ENCODE results near the gene KIF1A. TPM values are rescaled to one million over a fixed set of nuclear protein-coding genes. Genes with fewer than 3 reads are reported as not detected.

The KIF1A gene
- polyA plus RNA-seq, 1 donor from 2014 or later: 63.4 TPM

DNA sequence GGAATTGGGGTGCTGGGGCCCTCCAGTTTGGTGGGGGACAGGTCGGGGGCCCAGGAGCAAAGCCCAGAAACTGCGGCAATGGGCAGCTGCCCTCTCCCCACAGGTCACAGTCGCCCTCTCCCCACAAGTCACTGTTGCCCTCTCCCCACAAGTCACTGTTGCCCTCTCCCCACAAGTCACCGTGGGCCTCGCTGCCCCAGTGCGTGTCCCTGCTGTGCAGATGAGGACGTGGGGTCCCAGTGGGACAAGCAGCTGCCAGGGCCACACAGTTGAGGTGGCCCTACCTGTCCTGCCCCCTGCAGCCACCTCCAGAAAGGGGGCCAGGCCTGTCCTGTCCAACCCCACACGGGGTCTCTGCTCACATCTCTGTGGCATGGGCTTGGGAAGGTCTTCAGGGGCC is 35.7 kb upstream of the KIF1A start:
- no peak overlapping the region for H3K9ac ChIP-seq (ENCODE audit: low read length)
- H2AFZ ChIP-seq (ENCODE audit: low read depth, low read length): no peak overlapping the region
- H3K36me3 ChIP-seq (ENCODE audit: insufficient read depth, low read length): no peaks in the 10 kb centered on the region
- no peaks in the 10 kb centered on the region for H3K27me3 ChIP-seq (ENCODE audit: insufficient read depth, low read depth, low read length)
- no peaks in the 10 kb centered on the region for H3K79me2 ChIP-seq (replicated peaks; ENCODE audit: insufficient read depth, low read length)
- TF ChIP-seq TAF1 (IDR thresholded peaks at IDR 0.05; ENCODE audit: low read depth) (no peak), RAD21 (conservative IDR thresholded peaks at IDR 0.05) (no peak)
- TF ChIP-seq, protein P1, sequence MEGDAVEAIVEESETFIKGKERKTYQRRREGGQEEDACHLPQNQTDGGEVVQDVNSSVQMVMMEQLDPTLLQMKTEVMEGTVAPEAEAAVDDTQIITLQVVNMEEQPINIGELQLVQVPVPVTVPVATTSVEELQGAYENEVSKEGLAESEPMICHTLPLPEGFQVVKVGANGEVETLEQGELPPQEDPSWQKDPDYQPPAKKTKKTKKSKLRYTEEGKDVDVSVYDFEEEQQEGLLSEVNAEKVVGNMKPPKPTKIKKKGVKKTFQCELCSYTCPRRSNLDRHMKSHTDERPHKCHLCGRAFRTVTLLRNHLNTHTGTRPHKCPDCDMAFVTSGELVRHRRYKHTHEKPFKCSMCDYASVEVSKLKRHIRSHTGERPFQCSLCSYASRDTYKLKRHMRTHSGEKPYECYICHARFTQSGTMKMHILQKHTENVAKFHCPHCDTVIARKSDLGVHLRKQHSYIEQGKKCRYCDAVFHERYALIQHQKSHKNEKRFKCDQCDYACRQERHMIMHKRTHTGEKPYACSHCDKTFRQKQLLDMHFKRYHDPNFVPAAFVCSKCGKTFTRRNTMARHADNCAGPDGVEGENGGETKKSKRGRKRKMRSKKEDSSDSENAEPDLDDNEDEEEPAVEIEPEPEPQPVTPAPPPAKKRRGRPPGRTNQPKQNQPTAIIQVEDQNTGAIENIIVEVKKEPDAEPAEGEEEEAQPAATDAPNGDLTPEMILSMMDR (IDR thresholded peaks at IDR 0.05; ENCODE audit: poor library complexity, severe bottlenecking): no peak
- TF ChIP-seq, protein P2, sequence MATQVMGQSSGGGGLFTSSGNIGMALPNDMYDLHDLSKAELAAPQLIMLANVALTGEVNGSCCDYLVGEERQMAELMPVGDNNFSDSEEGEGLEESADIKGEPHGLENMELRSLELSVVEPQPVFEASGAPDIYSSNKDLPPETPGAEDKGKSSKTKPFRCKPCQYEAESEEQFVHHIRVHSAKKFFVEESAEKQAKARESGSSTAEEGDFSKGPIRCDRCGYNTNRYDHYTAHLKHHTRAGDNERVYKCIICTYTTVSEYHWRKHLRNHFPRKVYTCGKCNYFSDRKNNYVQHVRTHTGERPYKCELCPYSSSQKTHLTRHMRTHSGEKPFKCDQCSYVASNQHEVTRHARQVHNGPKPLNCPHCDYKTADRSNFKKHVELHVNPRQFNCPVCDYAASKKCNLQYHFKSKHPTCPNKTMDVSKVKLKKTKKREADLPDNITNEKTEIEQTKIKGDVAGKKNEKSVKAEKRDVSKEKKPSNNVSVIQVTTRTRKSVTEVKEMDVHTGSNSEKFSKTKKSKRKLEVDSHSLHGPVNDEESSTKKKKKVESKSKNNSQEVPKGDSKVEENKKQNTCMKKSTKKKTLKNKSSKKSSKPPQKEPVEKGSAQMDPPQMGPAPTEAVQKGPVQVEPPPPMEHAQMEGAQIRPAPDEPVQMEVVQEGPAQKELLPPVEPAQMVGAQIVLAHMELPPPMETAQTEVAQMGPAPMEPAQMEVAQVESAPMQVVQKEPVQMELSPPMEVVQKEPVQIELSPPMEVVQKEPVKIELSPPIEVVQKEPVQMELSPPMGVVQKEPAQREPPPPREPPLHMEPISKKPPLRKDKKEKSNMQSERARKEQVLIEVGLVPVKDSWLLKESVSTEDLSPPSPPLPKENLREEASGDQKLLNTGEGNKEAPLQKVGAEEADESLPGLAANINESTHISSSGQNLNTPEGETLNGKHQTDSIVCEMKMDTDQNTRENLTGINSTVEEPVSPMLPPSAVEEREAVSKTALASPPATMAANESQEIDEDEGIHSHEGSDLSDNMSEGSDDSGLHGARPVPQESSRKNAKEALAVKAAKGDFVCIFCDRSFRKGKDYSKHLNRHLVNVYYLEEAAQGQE (IDR thresholded peaks at IDR 0.05; ENCODE audit: borderline replicate concordance): no peak
- H3K9me3 ChIP-seq (ENCODE audit: low read length): no peaks in the 10 kb centered on the region
- no peak overlapping the region for H3K27ac ChIP-seq (ENCODE audit: low read length)
- H3K4me2 ChIP-seq (ENCODE audit: low read length): no peak overlapping the region
- no peaks in the 10 kb centered on the region for H3F3A ChIP-seq (ENCODE audit: insufficient read depth, low read length, poor library complexity, severe bottlenecking)
- no peak overlapping the region for H3K4me3 ChIP-seq (ENCODE audit: low read length)
- H3K9me2 ChIP-seq (ENCODE audit: insufficient read depth, low read length): no peaks in the 10 kb centered on the region
- H4K20me1 ChIP-seq (ENCODE audit: insufficient read depth): no peaks in the 10 kb centered on the region

DNA sequence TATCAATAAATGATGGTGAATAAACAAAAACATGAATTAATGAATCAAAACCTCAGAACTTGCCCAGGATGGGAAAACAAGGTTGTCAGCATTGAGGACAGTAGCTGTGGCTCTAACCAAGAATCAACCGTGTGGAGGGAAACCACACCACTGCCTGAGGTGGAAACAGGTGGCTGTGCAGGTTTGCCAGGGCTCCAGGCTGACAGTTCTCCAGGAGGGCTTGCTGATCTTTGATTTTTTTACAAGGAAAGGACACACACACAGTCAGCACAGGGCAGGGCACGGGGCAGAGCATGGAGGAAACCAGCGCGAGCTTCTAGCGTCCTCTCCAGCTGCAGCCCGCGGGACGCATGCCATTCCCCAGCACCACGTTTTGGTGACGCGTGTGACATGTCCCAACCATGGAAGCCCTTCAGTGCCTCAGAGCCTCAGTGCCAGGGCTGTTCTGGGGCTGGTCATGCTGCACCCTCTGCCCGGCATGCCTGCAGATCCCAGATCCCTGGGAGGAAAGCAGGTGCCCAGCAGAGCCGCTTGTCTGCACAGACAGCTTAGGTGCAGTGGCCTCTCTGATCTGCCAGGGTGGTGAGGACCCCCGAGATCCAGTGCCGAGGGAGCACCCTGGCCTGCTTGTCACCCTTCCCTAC is 32.8 kb upstream of the KIF1A start:
- TF ChIP-seq TAF1 (IDR thresholded peaks at IDR 0.05; ENCODE audit: low read depth): no peak
- no peak for TF ChIP-seq EZH2 (IDR thresholded peaks at IDR 0.05; ENCODE audit: borderline replicate concordance, insufficient read depth, low read length, poor library complexity, severe bottlenecking)
- TF ChIP-seq, protein P1 (IDR thresholded peaks at IDR 0.05; ENCODE audit: poor library complexity, severe bottlenecking): no peak
- no peak for TF ChIP-seq POLR2AphosphoS5 (IDR thresholded peaks at IDR 0.05)
- TF ChIP-seq, protein P2 (IDR thresholded peaks at IDR 0.05; ENCODE audit: borderline replicate concordance): no peak
- no peaks in the 10 kb centered on the region for H4K20me1 ChIP-seq (ENCODE audit: insufficient read depth)

More for the DNA sequence above, 32.8 kb upstream of the KIF1A start:
- Histone ChIP-seq H2AFZ (ENCODE audit: low read depth, low read length) (no peak overlapping the region), H3K79me2 (replicated peaks; ENCODE audit: insufficient read depth, low read length) (no peaks in the 10 kb centered on the region), H3K36me3 (ENCODE audit: insufficient read depth, low read length) (no peaks in the 10 kb centered on the region), H3F3A (ENCODE audit: insufficient read depth, low read length, poor library complexity, severe bottlenecking) (no peaks in the 10 kb centered on the region), H3K27ac (ENCODE audit: low read length) (no peak overlapping the region), H3K27me3 (ENCODE audit: insufficient read depth, low read depth, low read length) (no peaks in the 10 kb centered on the region), H3K4me2 (ENCODE audit: low read length) (no peak overlapping the region), H3K4me3 (ENCODE audit: low read length) (no peak overlapping the region), H3K9me3 (ENCODE audit: low read length) (no peaks in the 10 kb centered on the region), H3K9ac (ENCODE audit: low read length) (no peak overlapping the region), H3K9me2 (ENCODE audit: insufficient read depth, low read length) (no peaks in the 10 kb centered on the region)
